Endothelial cell of umbilical vein (primary cell): ENCODE data around the gene PTTG1IP.

Experiments
- EZH2 ChIP-seq: IDR thresholded peaks from 2 replicates; pipeline ENCODE4 v1.6.1; 2012; ENCODE audit warnings: borderline replicate concordance, low read depth, mild to moderate bottlenecking, moderate library complexity, low read length, inconsistent platforms; ENCODE audit not compliant: severe bottlenecking
- FOS ChIP-seq: IDR thresholded peaks from 2 replicates; pipeline ENCODE4 v1.6.1; 2011; ENCODE audit warnings: mild to moderate bottlenecking, low read length, moderate library complexity, borderline replicate concordance; ENCODE audit not compliant: insufficient read depth
- JUN ChIP-seq: IDR thresholded peaks from 2 replicates; pipeline ENCODE4 v1.6.1; 2011; ENCODE audit warnings: borderline replicate concordance, low read depth; ENCODE audit not compliant: insufficient read length, insufficient read depth
- MYC ChIP-seq: IDR thresholded peaks from one replicate; pipeline ENCODE4 v1.6.1; 2011; ENCODE audit warnings: mild to moderate bottlenecking, low read depth, low read length
- POLR2A ChIP-seq: IDR thresholded peaks from 2 replicates; pipeline ENCODE4 v1.6.1; 2012; ENCODE audit warnings: low read depth, mild to moderate bottlenecking, control low read depth, low read length
- POLR2AphosphoS5 ChIP-seq: IDR thresholded peaks from 2 replicates; pipeline ENCODE4 v1.6.1; 2012; ENCODE audit warnings: low read depth, mild to moderate bottlenecking, control low read depth, low read length, moderate library complexity; ENCODE audit not compliant: insufficient read depth
- TF ChIP-seq, protein P1 (sequence below), 2 donors: IDR thresholded peaks; 1 replicate in 1 of 2; 2 replicates in 1 of 2; pipeline ENCODE4 v1.5.1; 2011; ENCODE audit warnings: low read length in 2 of 2, mild to moderate bottlenecking in 2 of 2, moderate library complexity in 2 of 2, control low read depth in 1 of 2, inconsistent platforms in 1 of 2, low read depth in 1 of 2; ENCODE audit not compliant: insufficient read depth in 1 of 2; ENCODE audit errors: extremely low read depth in 1 of 2

DNA sequence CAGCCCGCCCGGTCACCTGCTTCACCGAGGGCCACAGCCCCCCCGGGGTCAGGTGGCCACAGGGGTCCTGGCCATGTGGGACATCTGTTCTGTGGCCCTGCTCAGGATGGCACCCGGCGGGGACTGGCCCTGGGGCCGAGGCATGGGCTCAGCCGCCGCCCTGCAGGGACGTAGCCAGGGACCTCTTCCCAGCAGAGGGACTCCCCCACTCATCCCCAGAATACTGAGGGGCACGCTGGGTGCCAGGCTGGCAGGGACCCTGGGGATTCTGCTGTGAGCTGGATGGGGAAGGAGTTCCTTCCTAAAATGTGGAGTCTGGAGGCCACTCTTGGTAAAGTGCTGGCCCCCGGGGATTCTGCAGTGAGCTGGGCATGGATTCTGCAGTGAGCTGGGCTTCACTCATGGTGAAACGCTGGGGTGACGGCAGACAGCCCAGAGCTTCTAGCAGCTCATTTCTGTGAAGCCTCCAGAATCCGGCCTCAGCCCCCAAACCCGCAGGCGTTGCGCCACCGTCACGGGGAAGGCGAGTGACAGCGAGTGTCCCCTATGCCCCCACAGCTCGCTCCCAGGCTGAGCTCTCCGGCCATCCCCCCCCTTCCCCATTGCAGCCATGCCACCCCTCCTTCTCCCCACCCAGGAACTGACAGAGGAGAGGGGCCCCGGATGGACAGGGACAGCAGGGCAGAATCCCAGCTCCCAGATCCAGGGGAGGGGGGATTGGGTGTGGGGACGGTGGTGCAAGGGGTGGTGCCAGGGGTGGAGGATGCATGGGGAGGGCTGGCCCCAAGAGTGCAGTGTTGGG, 45.8 kb upstream of the PTTG1IP start:
- TF ChIP-seq, protein P1, sequence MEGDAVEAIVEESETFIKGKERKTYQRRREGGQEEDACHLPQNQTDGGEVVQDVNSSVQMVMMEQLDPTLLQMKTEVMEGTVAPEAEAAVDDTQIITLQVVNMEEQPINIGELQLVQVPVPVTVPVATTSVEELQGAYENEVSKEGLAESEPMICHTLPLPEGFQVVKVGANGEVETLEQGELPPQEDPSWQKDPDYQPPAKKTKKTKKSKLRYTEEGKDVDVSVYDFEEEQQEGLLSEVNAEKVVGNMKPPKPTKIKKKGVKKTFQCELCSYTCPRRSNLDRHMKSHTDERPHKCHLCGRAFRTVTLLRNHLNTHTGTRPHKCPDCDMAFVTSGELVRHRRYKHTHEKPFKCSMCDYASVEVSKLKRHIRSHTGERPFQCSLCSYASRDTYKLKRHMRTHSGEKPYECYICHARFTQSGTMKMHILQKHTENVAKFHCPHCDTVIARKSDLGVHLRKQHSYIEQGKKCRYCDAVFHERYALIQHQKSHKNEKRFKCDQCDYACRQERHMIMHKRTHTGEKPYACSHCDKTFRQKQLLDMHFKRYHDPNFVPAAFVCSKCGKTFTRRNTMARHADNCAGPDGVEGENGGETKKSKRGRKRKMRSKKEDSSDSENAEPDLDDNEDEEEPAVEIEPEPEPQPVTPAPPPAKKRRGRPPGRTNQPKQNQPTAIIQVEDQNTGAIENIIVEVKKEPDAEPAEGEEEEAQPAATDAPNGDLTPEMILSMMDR (IDR thresholded peaks at IDR 0.05; ENCODE audit: extremely low read depth in 1 of 2, insufficient read depth in 1 of 2, low read depth in 1 of 2, low read length in 2 of 2), result no peak
- TF ChIP-seq EZH2 (no peak), JUN (no peak), POLR2AphosphoS5 (no peak), POLR2A (no peak), FOS (no peak), MYC (no peak)
